CD4-positive, alpha-beta memory T cell (primary cell): ENCODE measurements around the gene MAPKAPK3. TPM values are rescaled to one million over a fixed set of nuclear protein-coding genes. Genes with fewer than 3 reads are reported as not detected.

Experiments
- CTCF ChIA-PET: fragments of 350-600 bp; sonication (Branson Sonifier 250); formaldehyde crosslinking; loops from one replicate; lab custom pipeline; 2021; ENCODE audit warnings: inconsistent platforms; ENCODE audit not compliant: partially characterized antibody; lab: Charles Lee
- POLR2A ChIA-PET: fragments of 350-600 bp; sonication (Branson Sonifier 250); formaldehyde crosslinking; loops from one replicate; lab custom pipeline; 2021; ENCODE audit not compliant: partially characterized antibody; lab: Charles Lee
- DNase-seq, 5 donors: peaks; one replicate each; pipeline versions ENCODE4 v3.0.0 to v3.0.0-alpha.2; 2020 to 2022; ENCODE audit warnings: mixed read lengths in 1 of 5
- H3K27ac ChIP-seq: one replicate; pipeline ENCODE4 v1.7.0; 2013; ENCODE audit warnings: low read depth, low read length
- H3K27me3 ChIP-seq: 2 replicates; pipeline ENCODE4 v1.7.0; 2013; ENCODE audit warnings: mild to moderate bottlenecking, low read length, moderate library complexity; ENCODE audit not compliant: insufficient read depth
- H3K36me3 ChIP-seq: 2 replicates; pipeline ENCODE4 v1.7.0; 2013; ENCODE audit warnings: mild to moderate bottlenecking, low read length, moderate library complexity; ENCODE audit not compliant: insufficient read depth
- H3K4me1 ChIP-seq: 2 replicates; pipeline ENCODE4 v1.7.0; 2013; ENCODE audit warnings: mild to moderate bottlenecking, low read length, moderate library complexity; ENCODE audit not compliant: insufficient read depth
- H3K4me3 ChIP-seq, 2 donors: one replicate each; pipeline ENCODE4 v1.7.0; 2013; ENCODE audit warnings: low read length in 2 of 2, mild to moderate bottlenecking in 1 of 2
- H3K9me3 ChIP-seq, 2 donors: one replicate each; pipeline ENCODE4 v1.7.0; 2013; ENCODE audit warnings: low read length in 2 of 2, control low read depth in 1 of 2; ENCODE audit not compliant: control insufficient read depth in 1 of 2
- H3K27ac Mint-ChIP-seq, 7 donors: one replicate each; pipeline ENCODE4 v1.8.0; 2020 to 2021; ENCODE audit warnings: mixed read lengths in 7 of 7, mild to moderate bottlenecking in 6 of 7, inconsistent platforms in 3 of 7, moderate library complexity in 3 of 7
- H3K27me3 Mint-ChIP-seq, 2 donors: one replicate each; pipeline ENCODE4 v1.8.0; 2020 to 2021; ENCODE audit warnings: mixed read lengths in 2 of 2
- H3K36me3 Mint-ChIP-seq, 2 donors: one replicate each; pipeline ENCODE4 v1.8.0; 2020 to 2021; ENCODE audit warnings: mixed read lengths in 2 of 2, inconsistent platforms in 1 of 2, mild to moderate bottlenecking in 1 of 2
- H3K4me1 Mint-ChIP-seq, 4 donors: one replicate each; pipeline ENCODE4 v1.8.0; 2020 to 2021; ENCODE audit warnings: mixed read lengths in 4 of 4, mild to moderate bottlenecking in 1 of 4
- H3K4me3 Mint-ChIP-seq, 8 donors: one replicate each; pipeline ENCODE4 v1.8.0; 2020 to 2021; ENCODE audit warnings: mixed read lengths in 8 of 8, mild to moderate bottlenecking in 7 of 8, moderate library complexity in 6 of 8, inconsistent platforms in 3 of 8
- H3K9me3 Mint-ChIP-seq, 8 donors: one replicate each; pipeline ENCODE4 v1.8.0; 2020 to 2021; ENCODE audit warnings: mixed read lengths in 8 of 8, mild to moderate bottlenecking in 5 of 8, inconsistent platforms in 3 of 8, moderate library complexity in 1 of 8
- intact Hi-C: fragments of 100-400 bp; cut with micrococcal nuclease; formaldehyde crosslinking; loops from one replicate; pipeline ENCODE4 v1.15.1; 2023
- polyA plus RNA-seq, 2 donors: library from polyadenylated mRNA; unstranded; fragments of 300-500 nt; fragmentation: Illumina TruSeq; gene quantifications; one replicate each; pipeline ENCODE4 v1.2.3, GENCODE V29; 2021
- total RNA-seq, 2 experiments: library from RNA; stranded (reverse); gene quantifications; one replicate each; pipeline ENCODE4 v1.2.3, GENCODE V29; 2021

The MAPKAPK3 gene
- total and polyA plus RNA-seq, 4 experiments from 2014 or later: 36.4 to 93.2 (median 55.6) TPM

DNA sequence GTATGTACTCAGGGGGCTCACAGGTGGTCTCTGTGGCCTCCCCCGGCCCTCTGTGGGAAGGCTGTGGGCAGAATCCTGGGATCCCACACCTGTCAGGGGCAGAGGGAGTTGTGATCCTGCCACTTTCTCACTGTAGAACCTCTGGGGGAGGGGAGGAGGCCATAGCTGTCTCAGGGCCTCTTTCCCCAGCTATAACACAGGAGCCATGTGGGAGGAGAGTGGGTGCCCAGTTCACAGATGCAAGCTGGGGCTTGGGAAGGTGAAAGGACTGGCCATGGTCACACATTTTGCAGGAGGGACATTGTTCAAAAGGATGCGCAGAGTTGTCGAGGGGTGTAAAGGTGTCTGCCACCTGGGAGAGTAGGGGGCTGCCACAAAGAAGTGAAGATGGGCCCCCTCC is 11.7 kb downstream of the MAPKAPK3 start:
- peak overlapping the region in 2 of 8 donors; percentile 13 to 15 for H3K4me3 Mint-ChIP-seq
- Histone ChIP-seq H3K27ac (no peak overlapping the region), H3K36me3 (peaks cover 5% of the 10 kb centered on the region), H3K4me1 (peaks cover 100% of the 10 kb centered on the region), H3K27me3 (no peaks in the 10 kb centered on the region), H3K4me3 (no peak overlapping the region), H3K9me3 (no peaks in the 10 kb centered on the region)
- ChIA-PET POLR2A (interaction anchor here (1.0 to 2.2 kb wide), 3 partner anchors 9 to 59 kb away, joined by 3 to 15 read pairs (median 5); partner anchors contain the start of genes HEMK1 and MAPKAPK3), CTCF (interaction anchor here (1.0 to 18.9 kb wide), 4 partner anchors 9 to 24 kb away, joined by 3 to 375 read pairs (median 8); no protein-coding TSS in a partner anchor)
- peak overlapping the region in 6 of 7 donors; percentile 24 to 84 (median 40) for H3K27ac Mint-ChIP-seq
- intact Hi-C loops: no loop called here
- no peak for DNase-seq
- H3K27me3 Mint-ChIP-seq: no peaks in the 10 kb centered on the region
- peaks cover 0 to 36% of the 10 kb centered on the region in 2 donors for H3K36me3 Mint-ChIP-seq
- no peaks in the 10 kb centered on the region for H3K9me3 Mint-ChIP-seq
- H3K4me1 Mint-ChIP-seq: peaks cover 74 to 100% (median 89%) of the 10 kb centered on the region in 4 donors

DNA sequence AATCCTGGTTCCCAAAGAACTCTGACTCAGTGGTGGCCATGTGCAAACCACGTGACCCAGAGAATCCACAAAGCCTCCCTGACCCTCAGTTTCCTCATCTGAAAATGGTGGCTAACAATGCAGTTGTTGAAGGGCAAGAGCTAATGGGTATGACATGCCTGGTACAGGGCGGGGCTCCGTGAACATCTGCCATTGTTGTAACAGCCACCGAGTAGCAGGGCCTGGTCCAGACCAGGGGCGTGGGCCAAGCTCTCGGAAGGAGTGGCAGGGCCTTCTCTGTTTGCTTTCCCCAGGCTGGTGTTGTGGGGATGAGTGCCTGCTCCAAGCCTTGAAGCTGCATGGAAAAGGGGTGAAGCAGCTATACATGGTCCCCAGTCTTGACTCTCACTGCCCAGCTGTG is 13.4 kb downstream of the MAPKAPK3 start:
- no peaks in the 10 kb centered on the region for H3K9me3 ChIP-seq
- Mint-ChIP-seq H3K9me3 (no peaks in the 10 kb centered on the region), H3K4me1 (peaks cover 67 to 96% (median 83%) of the 10 kb centered on the region in 4 donors), H3K27me3 (no peaks in the 10 kb centered on the region), H3K27ac (peak overlapping the region in 6 of 7 donors; percentile 4 to 87 (median 66)), H3K4me3 (peak overlapping the region in 4 of 8 donors; percentile 27 to 72 (median 48)), H3K36me3 (peaks cover 0 to 30% of the 10 kb centered on the region in 2 donors)
- H3K4me3 ChIP-seq: no peak overlapping the region
- peaks cover 5% of the 10 kb centered on the region for H3K36me3 ChIP-seq
- peaks cover 93% of the 10 kb centered on the region for H3K4me1 ChIP-seq
- intact Hi-C loops: no loop called here
- H3K27ac ChIP-seq: no peak overlapping the region
- no peaks in the 10 kb centered on the region for H3K27me3 ChIP-seq
- DNase-seq: no peak
- CTCF ChIA-PET: interaction anchor here (0.8 to 5.3 kb wide), 6 partner anchors 11 to 56 kb away, joined by 3 to 43 read pairs (median 6); partner anchors contain the start of gene MAPKAPK3
- POLR2A ChIA-PET: interaction anchor here (1.5 to 3.9 kb wide), 4 partner anchors 12 to 24 kb away, joined by 3 to 43 read pairs (median 6); partner anchors contain the start of gene MAPKAPK3

DNA sequence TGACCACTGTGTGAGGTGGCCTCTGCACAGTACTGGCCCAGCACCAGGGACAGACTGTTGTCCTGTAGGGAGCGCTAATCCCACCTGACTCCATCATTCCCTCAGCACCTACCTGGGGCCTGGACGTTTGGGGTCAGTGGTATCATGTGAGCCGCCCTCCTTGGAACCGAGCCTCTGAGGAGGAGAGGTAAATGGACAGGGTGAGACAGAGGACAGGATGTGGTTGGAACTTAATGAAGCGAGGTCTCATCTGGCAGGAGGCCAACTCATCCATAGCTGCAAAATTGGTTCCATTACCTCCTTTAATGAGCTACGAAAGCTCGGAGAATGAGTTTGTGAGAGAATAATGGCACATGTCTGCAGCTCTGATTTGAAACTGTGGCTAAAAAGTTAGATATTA is 13.9 kb downstream of the MAPKAPK3 start:
- Histone ChIP-seq H3K4me3 (no peak overlapping the region), H3K9me3 (no peaks in the 10 kb centered on the region), H3K4me1 (peaks cover 93% of the 10 kb centered on the region), H3K27ac (no peak overlapping the region), H3K36me3 (peaks cover 5% of the 10 kb centered on the region), H3K27me3 (no peaks in the 10 kb centered on the region)
- DNase-seq: no peak
- H3K27ac Mint-ChIP-seq: peak overlapping the region in 5 of 7 donors; percentile 4 to 87 (median 69)
- H3K4me1 Mint-ChIP-seq: peaks cover 66 to 91% (median 80%) of the 10 kb centered on the region in 4 donors
- peaks cover 0 to 30% of the 10 kb centered on the region in 2 donors for H3K36me3 Mint-ChIP-seq
- peak overlapping the region in 3 of 8 donors; percentile 60 to 72 (median 66) for H3K4me3 Mint-ChIP-seq
- ChIA-PET CTCF (interaction anchor here (0.8 to 5.3 kb wide), 7 partner anchors 10 to 57 kb away, joined by 3 to 43 read pairs (median 6); partner anchors contain the start of gene MAPKAPK3), POLR2A (interaction anchor here (1.2 to 3.9 kb wide), 5 partner anchors 11 to 24 kb away, joined by 3 to 43 read pairs (median 4); partner anchors contain the start of gene MAPKAPK3)
- intact Hi-C loops: no loop called here
- H3K27me3 Mint-ChIP-seq: no peaks in the 10 kb centered on the region
- H3K9me3 Mint-ChIP-seq: no peaks in the 10 kb centered on the region

DNA sequence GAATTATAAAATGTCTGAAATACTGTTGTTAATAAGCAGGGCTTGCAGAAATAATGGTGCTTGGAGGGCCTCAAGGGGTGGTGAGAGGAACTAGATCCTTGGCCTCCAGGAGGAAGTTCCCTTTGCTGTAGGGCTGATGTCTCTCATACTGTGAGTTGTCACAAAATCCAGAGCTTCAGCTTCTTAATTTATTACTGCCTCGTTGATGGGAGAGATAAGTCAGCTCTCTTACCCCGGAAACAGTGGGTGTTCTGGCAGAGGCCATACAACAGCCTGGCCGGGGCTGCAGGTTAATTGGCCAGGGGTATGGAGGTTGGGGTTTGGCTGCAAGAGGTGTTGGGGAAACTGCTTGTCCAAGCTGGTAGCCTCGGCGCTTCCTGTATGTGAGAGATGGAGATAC is 15.5 kb downstream of the MAPKAPK3 start:
- CTCF ChIA-PET: interaction anchor here (1.0 to 5.3 kb wide), 9 partner anchors 8 to 757 kb away, joined by 3 to 43 read pairs (median 4); partner anchors contain the start of genes CISH and MAPKAPK3
- no peak for DNase-seq
- peaks cover 93% of the 10 kb centered on the region for H3K4me1 ChIP-seq
- H3K4me3 Mint-ChIP-seq: peak overlapping the region in 7 of 8 donors; percentile 11 to 66 (median 61)
- intact Hi-C loops: no loop called here
- H3K36me3 ChIP-seq: peaks cover 5% of the 10 kb centered on the region
- POLR2A ChIA-PET: interaction anchor here (1.1 to 3.9 kb wide), 4 partner anchors 9 to 60 kb away, joined by 3 to 43 read pairs (median 9); partner anchors contain the start of gene MAPKAPK3
- H3K4me3 ChIP-seq: no peak overlapping the region
- H3K27me3 ChIP-seq: no peaks in the 10 kb centered on the region
- H3K27me3 Mint-ChIP-seq: no peaks in the 10 kb centered on the region
- peak overlapping the region; percentile 36 to 89 (median 81) for H3K27ac Mint-ChIP-seq
- peaks cover 67 to 91% (median 81%) of the 10 kb centered on the region in 4 donors for H3K4me1 Mint-ChIP-seq
- peaks cover 0 to 31% of the 10 kb centered on the region in 2 donors for H3K36me3 Mint-ChIP-seq
- no peaks in the 10 kb centered on the region for H3K9me3 ChIP-seq
- H3K27ac ChIP-seq: peak overlapping the region; percentile 1
- no peaks in the 10 kb centered on the region for H3K9me3 Mint-ChIP-seq

DNA sequence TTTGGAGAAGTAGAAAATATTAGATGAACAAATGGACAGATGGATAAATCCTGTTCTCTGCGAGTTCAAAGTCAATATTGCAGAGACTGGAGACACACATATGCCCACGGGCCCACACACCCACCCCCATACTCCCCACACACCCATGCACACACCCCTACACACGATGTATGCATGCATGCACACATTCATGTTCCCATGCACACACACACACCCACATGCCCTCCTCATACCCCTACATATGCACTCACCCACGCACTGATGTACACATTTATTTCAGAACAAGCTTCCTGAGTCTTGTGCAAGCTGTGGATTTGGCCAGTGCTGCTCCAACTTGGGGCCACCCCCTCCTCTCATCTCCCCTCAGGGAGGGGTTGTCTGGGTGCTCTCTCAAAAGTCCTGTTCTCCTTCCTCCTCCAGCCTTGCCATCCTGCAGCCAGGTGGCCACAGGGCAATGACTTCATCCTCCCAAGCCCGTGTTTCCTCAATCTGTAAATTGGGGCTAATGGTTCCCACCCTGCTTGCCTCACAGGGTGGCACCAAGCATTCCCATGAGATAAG is 16.4 kb downstream of the MAPKAPK3 start:
- POLR2A ChIA-PET: interaction anchor here (1.1 to 3.9 kb wide), 3 partner anchors 15 to 61 kb away, joined by 3 to 43 read pairs (median 8); partner anchors contain the start of gene MAPKAPK3
- Histone ChIP-seq H3K4me1 (peaks cover 92% of the 10 kb centered on the region), H3K27ac (no peak overlapping the region), H3K36me3 (peaks cover 5% of the 10 kb centered on the region), H3K27me3 (no peaks in the 10 kb centered on the region), H3K9me3 (no peaks in the 10 kb centered on the region), H3K4me3 (no peak overlapping the region)
- CTCF ChIA-PET: interaction anchor here (1.0 to 5.3 kb wide), 7 partner anchors 13 to 23 kb away, joined by 3 to 43 read pairs (median 4); partner anchors contain the start of genes CISH and MAPKAPK3
- Mint-ChIP-seq H3K4me1 (peaks cover 65 to 91% (median 80%) of the 10 kb centered on the region in 4 donors), H3K36me3 (peaks cover 0 to 30% of the 10 kb centered on the region in 2 donors), H3K4me3 (peak overlapping the region in 3 of 8 donors; percentile 50 to 62 (median 60)), H3K27ac (peak overlapping the region in 6 of 7 donors; percentile 62 to 87 (median 80)), H3K27me3 (no peaks in the 10 kb centered on the region), H3K9me3 (no peaks in the 10 kb centered on the region)
- DNase-seq: no peak
- intact Hi-C loops: no loop called here

DNA sequence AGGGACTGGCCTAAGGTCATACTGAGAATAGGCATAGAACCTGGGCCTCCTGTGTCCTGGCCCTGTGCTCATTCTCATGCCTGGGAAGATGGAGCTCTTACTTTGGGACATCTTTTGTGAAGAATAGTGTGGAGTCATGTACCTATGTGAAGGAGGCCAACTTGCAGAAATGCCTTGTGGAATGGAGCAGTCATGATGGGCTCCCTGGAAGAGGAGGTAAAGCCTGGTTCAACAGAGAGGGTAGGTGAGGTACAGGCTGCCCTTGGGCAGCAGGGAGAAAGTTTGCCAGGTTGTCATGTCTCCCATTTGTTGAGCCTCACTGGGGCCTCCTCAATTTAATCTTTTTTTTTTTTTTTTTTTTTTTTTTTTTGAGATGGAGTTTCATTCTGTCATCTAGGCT is 18.1 kb downstream of the MAPKAPK3 start:
- H3K4me1 Mint-ChIP-seq: peaks cover 57 to 86% (median 72%) of the 10 kb centered on the region in 4 donors
- H3K27ac Mint-ChIP-seq: peak overlapping the region in 3 of 7 donors; percentile 19 to 78 (median 39)
- no peaks in the 10 kb centered on the region for H3K36me3 ChIP-seq
- no peaks in the 10 kb centered on the region for H3K27me3 ChIP-seq
- CTCF ChIA-PET: interaction anchor here (0.7 to 5.3 kb wide), 5 partner anchors 13 to 63 kb away, joined by 3 to 43 read pairs (median 3); partner anchors contain the start of gene MAPKAPK3
- H3K4me1 ChIP-seq: peaks cover 74% of the 10 kb centered on the region
- no peak overlapping the region for H3K27ac ChIP-seq
- H3K9me3 ChIP-seq: no peaks in the 10 kb centered on the region
- no peaks in the 10 kb centered on the region for H3K9me3 Mint-ChIP-seq
- intact Hi-C loops: no loop called here
- H3K4me3 Mint-ChIP-seq: peak overlapping the region in 4 of 8 donors; percentile 16 to 57 (median 23)
- peaks cover 0 to 37% of the 10 kb centered on the region in 2 donors for H3K36me3 Mint-ChIP-seq
- POLR2A ChIA-PET: interaction anchor here (1.0 kb wide), 1 partner anchor 15 kb away, joined by 3 read pairs; no protein-coding TSS in a partner anchor
- H3K4me3 ChIP-seq: no peak overlapping the region
- no peak for DNase-seq
- H3K27me3 Mint-ChIP-seq: no peaks in the 10 kb centered on the region
